OCI-LY7 (cell line): ENCODE results near the gene ASB1.

Experiments used
- EZH2phosphoT487 ChIP-seq: fragments of 200-600 bp; sonication (generic); IDR thresholded peaks from 2 replicates; pipeline ENCODE4 v1.6.1; 2018; ENCODE audit warnings: low read depth, borderline replicate concordance, mild to moderate bottlenecking, mixed run types, antibody characterized with exemption, low read length, moderate library complexity, mixed read lengths
- TF ChIP-seq, protein P1 (sequence below): fragments of 200-600 bp; sonication (generic); conservative IDR thresholded peaks from 2 replicates; pipeline ENCODE4 v1.5.1; 2014; ENCODE audit warnings: mild to moderate bottlenecking, antibody characterized with exemption, low read length, moderate library complexity, mixed read lengths

DNA sequence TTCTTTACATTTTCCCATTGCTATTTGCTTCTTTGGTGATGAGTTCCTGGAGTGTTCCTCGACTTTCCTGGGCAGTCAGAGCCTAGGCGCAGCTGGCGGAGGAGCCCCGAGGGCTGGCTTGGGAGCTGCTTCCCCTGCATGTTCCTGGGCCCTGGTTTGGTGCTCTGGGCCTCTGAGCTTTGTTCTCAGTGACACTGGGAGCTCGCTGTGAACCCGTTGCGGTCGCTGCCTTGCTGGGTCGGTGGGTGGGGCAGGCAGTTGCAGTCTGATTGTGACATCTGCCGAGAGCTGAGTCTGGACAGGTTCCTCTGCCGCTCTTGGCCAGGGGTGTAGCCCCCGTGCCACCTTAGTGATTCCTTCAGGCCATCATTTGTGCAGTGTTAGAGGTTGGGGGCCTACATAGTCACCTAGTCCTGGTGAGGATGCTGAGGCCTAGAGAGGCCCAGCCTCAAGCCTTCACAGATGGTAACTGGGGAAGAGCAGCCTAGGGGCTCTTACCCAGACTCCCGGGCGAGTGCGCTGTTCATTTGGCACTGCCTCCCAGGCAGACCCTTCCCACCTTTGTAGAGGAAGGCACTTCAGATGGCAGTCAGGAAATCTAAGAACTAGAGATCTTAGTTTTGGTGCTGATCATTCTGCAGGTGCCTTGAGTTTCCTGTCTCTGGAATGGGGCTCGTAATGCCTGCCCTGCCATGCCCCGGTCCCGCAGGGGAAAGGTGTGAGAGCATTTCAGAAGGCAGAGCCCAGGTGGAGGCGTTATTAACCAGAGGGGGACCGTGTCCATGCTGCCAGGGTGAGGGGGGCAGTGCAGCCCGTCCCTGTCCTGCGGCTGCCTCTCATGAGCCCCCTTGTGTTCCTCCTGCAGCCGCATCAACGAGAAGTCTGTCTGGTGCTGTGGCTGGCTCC, 8.4 kb downstream of the ASB1 start:
- TF ChIP-seq, protein P1, sequence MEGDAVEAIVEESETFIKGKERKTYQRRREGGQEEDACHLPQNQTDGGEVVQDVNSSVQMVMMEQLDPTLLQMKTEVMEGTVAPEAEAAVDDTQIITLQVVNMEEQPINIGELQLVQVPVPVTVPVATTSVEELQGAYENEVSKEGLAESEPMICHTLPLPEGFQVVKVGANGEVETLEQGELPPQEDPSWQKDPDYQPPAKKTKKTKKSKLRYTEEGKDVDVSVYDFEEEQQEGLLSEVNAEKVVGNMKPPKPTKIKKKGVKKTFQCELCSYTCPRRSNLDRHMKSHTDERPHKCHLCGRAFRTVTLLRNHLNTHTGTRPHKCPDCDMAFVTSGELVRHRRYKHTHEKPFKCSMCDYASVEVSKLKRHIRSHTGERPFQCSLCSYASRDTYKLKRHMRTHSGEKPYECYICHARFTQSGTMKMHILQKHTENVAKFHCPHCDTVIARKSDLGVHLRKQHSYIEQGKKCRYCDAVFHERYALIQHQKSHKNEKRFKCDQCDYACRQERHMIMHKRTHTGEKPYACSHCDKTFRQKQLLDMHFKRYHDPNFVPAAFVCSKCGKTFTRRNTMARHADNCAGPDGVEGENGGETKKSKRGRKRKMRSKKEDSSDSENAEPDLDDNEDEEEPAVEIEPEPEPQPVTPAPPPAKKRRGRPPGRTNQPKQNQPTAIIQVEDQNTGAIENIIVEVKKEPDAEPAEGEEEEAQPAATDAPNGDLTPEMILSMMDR: no peak
- no peak for TF ChIP-seq EZH2phosphoT487
